Kidney glomerular epithelial cell (primary cell): ENCODE measurements around the gene TBL3.

ENCODE experiments used
- DNase-seq: peaks from one replicate; lab custom pipeline; 2025; lab: John Stamatoyannopoulos, UW

Gene TBL3

GRCh38 chr16:1964506-1965395 is 7.1 kb upstream of the TBL3 start, which contains the start of gene RPS2:
Gene RPS2, minus strand, starts transcription at chr16:1964826. Its CDS starts 201 bp downstream, at chr16:1964625.
- DNase-seq = peak; percentile 99

- no peak for DNase-seq
These were observed 6.4 kb upstream of the TBL3 start for GRCh38 chr16:1965396-1966001.

GRCh38 chr16:1966460-1966859 is 5.4 kb upstream of the TBL3 start, which contains the start of gene RNF151:
Gene RNF151, plus strand, starts transcription at chr16:1966856. Its CDS starts 26 bp downstream, at chr16:1966882.
- DNase-seq = no peak

- no peak for DNase-seq
These were observed 3.5 kb upstream of the TBL3 start for GRCh38 chr16:1968146-1968953.

GRCh38 chr16:1972490-1972877 is 631 bp downstream of the TBL3 start:
- DNase-seq = no peak

- DNase-seq = no peak
These were observed 1.8 kb downstream of the TBL3 start for GRCh38 chr16:1973461-1974156.

GRCh38 chr16:1974157-1975070 is 2.6 kb downstream of the TBL3 start:
- DNase-seq = no peak

- no peak for DNase-seq
These were observed 3.8 kb downstream of the TBL3 start for GRCh38 chr16:1975432-1976215.

- no peak for DNase-seq
These were observed 4.3 kb downstream of the TBL3 start for GRCh38 chr16:1976216-1976520.

- DNase-seq = no peak
These were observed 5.4 kb downstream of the TBL3 start for GRCh38 chr16:1976951-1977874.

GRCh38 chr16:1977875-1978268 is 6.0 kb downstream of the TBL3 start:
- no peak for DNase-seq

- no peak for DNase-seq
These were observed 6.7 kb downstream of the TBL3 start for GRCh38 chr16:1978476-1979120.

GRCh38 chr16:1979271-1980029 is 7.6 kb downstream of the TBL3 start:
- no peak for DNase-seq

GRCh38 chr16:1980030-1980769 is 8.3 kb downstream of the TBL3 start:
- DNase-seq = no peak

GRCh38 chr16:1980770-1981087 is 8.9 kb downstream of the TBL3 start:
- no peak for DNase-seq

GRCh38 chr16:1981398-1981836 is 9.6 kb downstream of the TBL3 start, which contains the start of gene NOXO1:
Gene NOXO1, minus strand, starts transcription at chr16:1981469. Its CDS starts 290 bp downstream, at chr16:1981179.
- DNase-seq = no peak

GRCh38 chr16:1982013-1982433 is 10.2 kb downstream of the TBL3 start:
- DNase-seq = no peak
